Fibroblast of pulmonary artery (primary cell): ENCODE measurements around the gene COMMD1.
"Not testable (repeated sequence)": the region's sequence is repeated elsewhere in the genome, so short reads cannot be mapped to it uniquely, and the experiment has no call there.

Experiments used
- DNase-seq: peaks from one replicate; pipeline ENCODE4 v3.0.0-alpha.2; 2010; ENCODE audit warnings: low read depth
- H3K4me3 ChIP-seq: replicated peaks from 2 replicates; pipeline ENCODE4 v1.5.1; 2011; ENCODE audit warnings: low read depth, mild to moderate bottlenecking, control low read depth, low read length, moderate library complexity
- TF ChIP-seq, protein P1 (sequence below): IDR thresholded peaks from 2 replicates; pipeline ENCODE4 v1.5.1; 2011; ENCODE audit warnings: mild to moderate bottlenecking, control low read depth, low read length, inconsistent platforms; ENCODE audit errors: missing control alignments

Gene COMMD1

DNA sequence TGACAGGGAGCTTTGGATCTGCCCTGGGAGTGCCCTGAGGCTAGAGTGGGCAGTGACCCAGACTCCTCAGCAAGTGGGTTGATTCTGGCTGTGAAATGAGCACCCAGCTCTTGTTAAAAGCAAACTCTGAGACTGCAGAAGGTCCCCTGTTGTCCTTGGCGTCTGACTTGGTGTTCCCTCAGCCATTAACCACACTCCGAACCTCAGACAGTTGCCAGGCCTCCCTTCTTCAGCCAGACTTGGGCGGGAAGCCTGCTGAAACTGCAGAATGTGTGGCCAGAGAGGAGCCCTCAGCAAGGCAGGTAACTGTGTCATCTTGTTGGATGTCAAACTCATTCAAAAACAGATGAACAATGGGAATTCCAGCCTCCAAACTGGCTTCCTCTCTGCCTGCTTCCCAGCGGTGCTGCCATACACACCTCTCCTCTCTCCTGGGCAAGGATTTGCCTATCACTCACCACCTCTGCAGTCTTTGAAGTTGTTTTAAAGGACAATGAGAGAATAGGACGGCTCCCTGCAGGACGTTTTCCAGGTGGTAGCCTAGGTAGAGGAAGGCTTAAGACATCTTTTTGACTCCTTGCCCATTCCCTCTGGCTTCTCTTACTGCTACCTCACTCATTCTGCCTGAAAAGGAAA is 251.5 kb downstream of the COMMD1 start:
- DNase-seq = no peak
- no peak overlapping the region for H3K4me3 ChIP-seq
- TF ChIP-seq, protein P1, sequence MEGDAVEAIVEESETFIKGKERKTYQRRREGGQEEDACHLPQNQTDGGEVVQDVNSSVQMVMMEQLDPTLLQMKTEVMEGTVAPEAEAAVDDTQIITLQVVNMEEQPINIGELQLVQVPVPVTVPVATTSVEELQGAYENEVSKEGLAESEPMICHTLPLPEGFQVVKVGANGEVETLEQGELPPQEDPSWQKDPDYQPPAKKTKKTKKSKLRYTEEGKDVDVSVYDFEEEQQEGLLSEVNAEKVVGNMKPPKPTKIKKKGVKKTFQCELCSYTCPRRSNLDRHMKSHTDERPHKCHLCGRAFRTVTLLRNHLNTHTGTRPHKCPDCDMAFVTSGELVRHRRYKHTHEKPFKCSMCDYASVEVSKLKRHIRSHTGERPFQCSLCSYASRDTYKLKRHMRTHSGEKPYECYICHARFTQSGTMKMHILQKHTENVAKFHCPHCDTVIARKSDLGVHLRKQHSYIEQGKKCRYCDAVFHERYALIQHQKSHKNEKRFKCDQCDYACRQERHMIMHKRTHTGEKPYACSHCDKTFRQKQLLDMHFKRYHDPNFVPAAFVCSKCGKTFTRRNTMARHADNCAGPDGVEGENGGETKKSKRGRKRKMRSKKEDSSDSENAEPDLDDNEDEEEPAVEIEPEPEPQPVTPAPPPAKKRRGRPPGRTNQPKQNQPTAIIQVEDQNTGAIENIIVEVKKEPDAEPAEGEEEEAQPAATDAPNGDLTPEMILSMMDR = no peak

DNA sequence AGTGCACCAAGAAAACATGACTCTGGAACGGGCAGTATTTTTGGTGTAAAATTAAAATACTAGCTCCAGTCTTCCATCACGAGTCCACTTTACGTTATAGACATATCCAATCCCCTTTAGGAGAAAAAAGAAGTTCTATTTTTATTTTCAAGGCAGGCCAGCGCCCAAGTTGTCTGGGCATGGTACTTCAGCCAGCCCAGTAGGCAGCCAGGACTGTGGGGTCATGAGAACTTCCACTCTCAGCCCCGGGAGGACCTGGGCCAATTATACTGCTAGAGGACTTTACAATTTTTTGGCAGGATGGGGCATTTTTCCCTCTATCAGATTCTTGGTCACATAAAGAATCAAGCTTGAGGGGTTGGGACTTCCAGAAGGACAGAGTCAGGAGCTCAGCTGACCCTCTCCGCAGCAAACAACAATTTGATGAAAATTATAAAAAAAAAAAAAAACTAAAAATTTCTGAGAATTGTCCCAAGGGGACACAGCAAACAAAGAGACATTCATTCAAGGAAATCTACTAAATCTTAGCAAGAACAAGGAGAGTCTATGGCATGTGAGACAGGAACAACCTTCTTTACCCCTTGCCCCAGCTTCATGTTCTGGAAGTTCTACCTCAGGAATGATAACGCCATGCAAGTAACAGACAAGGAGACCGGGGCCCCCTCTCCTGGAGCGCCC is 253.1 kb downstream of the COMMD1 start:
- DNase-seq = no peak
- TF ChIP-seq, protein P1 = no peak

DNA sequence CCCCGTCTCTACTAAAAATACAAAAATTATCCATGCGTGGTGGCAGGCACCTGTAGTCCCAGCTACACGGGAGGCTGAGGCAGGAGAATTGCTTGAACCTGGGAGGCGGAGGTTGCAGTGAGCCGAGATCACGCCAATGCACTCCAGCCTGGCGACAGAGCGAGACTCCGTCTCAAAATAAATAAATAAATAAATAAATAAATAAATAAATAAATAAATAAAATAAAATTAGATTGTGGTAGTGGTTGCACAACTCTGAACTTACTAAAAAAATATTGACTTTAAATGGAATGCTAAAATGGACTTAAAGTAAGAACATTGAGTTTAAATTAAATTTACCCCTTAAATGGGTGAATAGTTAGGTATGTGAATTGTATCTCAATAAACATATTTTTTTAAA is 255.2 kb downstream of the COMMD1 start:
- DNase-seq, H3K4me3 ChIP-seq: not testable (repeated sequence)

More for the DNA sequence above, 253.1 kb downstream of the COMMD1 start:
- no peak overlapping the region for H3K4me3 ChIP-seq

DNA sequence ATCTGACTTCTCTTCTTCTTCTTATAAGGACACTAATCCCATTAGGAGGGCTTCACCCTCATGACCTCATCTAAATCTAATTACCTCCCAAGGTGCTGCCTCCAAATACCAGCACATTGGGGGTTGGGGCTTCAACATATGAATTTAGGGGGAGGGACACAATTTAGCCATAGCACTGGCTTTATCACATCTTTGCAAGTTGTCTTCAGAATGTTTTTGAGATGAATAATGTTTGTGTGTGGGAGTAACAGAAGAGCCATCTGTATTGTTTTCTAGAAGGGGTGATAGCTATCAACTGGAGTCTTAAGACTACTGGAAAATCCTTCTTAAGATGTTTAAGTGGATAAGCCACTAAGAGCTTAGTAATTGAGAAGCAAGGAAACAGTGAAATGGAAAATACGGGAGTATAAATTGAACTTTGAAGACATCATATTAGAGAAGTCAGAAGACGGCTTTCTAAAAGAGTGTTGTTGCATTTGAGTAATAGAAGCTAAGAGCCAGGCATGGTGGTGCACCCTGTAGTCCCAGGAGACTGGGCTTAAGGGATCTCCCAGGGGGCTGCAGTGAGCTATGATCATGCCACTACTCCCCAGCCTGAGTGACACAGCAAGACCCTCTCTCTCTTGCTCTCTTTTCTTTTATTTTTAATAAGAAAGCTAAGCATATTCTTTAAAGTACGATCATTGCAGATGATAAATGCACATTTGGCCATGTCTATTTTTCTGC is 257.8 kb downstream of the COMMD1 start:
- TF ChIP-seq, protein P1 = no peak
- DNase-seq = peak; percentile 26

DNA sequence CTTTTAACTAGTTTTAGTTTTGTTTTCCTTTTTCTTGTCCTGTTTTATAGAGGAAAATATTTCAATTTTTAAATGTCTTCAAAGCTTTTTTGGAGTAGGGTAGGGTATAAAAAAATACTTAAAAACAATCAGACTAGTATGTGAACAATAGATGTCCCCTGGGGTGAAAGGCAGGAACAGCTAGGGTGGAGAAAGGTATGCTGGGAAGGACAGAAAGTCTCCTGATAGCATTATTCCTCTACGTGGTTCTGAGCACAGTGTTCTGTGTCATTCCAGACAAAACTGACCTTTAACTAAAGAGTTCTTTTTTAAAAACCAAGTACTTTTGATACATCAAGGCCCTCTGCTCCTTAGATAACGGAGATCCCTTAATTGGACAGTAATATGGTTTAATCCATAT is 258.4 kb downstream of the COMMD1 start:
- no peak for DNase-seq
- H3K4me3 ChIP-seq = no peak overlapping the region
- TF ChIP-seq, protein P1 = no peak

More for the DNA sequence above, 257.8 kb downstream of the COMMD1 start:
- H3K4me3 ChIP-seq = no peak overlapping the region

DNA sequence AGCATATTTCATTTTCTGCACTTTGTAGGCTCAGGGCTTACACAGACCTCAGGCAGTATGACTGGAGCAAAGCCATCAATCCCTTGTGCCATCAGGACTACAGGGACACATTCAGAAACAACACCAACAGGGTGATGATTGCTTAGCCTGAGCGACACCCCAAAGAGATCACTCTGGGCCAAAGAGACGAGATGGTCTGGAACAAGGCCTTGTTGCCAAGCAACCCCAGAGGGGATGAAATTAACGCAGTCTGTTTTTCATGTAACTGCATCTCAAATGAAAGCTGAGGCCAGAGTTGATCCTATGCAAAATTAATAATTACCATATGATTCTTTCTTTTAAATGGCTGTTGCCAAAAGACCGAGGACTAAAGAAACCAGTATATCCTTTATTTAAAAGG is 270.3 kb downstream of the COMMD1 start:
- TF ChIP-seq, protein P1 = no peak
- DNase-seq = no peak
- H3K4me3 ChIP-seq = no peak overlapping the region

DNA sequence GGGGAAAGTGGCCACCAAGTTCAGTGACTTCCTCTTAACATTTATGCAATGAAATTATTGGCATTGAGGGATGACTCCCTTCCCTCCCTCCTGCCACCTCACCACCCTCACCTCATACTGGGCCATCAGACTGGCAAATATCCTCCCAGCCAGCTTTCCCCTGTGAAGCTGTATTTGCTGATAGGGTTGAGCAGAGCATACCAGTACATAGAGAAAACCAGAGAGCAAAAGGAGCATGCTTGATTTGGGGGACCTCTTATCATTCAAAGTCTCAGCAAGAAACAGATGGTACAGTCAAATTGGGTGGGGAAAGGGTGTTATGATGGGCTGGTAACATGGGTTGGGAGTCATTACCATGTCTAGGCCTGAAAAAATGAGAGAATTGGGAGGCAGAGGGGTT is 271.3 kb downstream of the COMMD1 start:
- no peak overlapping the region for H3K4me3 ChIP-seq
- TF ChIP-seq, protein P1 = no peak
- no peak for DNase-seq
